Suprapubic skin (tissue), 3 donors: Measurements from ENCODE around the gene FGF12.

Experiments
- CTCF ChIP-seq, 2 donors: fragments of 200-600 bp in 1 of 2; fragments of 450-650 bp in 1 of 2; sonication (generic) in 1 of 2; IDR thresholded peaks; one replicate each; pipeline ENCODE4 v1.5.1; 2016 to 2019; ENCODE audit warnings: antibody characterized with exemption in 2 of 2, mild to moderate bottlenecking in 1 of 2, moderate library complexity in 1 of 2
- POLR2A ChIP-seq, 2 donors: fragments of 450-650 bp; IDR thresholded peaks; one replicate each; pipeline ENCODE4 v1.6.1; 2017; ENCODE audit warnings: antibody characterized with exemption in 2 of 2, mild to moderate bottlenecking in 2 of 2, moderate library complexity in 2 of 2

- TF ChIP-seq CTCF (IDR thresholded peaks at IDR 0.05), result no peak
- no peak for TF ChIP-seq POLR2A (IDR thresholded peaks at IDR 0.05)
Measured at GRCh38 chr3:192399767-192400166, 327.6 kb downstream of the FGF12 start.
